DMS114 treated with DMSO at 0.1 percent for 48 hours (cell line): Measurements from ENCODE around the gene MED20.
A peak's percentile ranks its signal among the peaks of the same experiment; 100 is the strongest.

Experiments used
- DNase-seq: peaks from one replicate; lab custom pipeline; 2025; ENCODE audit not compliant: unreplicated experiment; lab: John Stamatoyannopoulos, UW

MED20 gene

DNA sequence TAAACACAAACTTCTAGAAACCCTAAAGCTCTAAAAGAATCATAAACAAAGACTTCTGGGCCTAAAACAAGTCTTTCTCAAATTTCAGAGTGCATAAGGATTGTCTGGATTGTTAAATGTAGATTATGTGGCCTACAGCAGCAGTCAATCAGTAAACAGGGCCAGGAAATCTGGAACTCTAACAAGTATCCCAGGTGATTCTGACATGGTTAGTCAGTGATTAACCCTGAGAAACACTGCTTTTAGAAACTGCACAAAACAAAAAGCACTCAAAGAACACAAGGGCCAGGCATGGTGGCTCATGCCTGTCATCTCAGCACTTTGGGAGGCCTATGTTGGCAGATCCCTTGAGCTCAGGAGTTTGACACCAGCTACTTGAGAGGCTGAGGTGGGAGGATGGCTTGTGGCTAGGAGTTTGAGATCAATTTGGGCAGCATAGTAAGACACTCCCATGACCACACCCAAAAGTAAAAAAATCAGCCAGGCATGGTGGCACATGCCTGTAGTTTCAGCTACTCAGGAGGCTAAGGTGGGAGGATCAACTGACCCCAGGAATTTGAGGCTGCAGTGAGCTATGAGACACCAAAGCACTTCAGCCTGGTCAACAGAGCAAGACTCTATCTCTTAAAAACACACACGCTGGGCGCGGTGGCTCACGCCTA, 5.9 kb downstream of the MED20 start:
- no peak for DNase-seq

DNA sequence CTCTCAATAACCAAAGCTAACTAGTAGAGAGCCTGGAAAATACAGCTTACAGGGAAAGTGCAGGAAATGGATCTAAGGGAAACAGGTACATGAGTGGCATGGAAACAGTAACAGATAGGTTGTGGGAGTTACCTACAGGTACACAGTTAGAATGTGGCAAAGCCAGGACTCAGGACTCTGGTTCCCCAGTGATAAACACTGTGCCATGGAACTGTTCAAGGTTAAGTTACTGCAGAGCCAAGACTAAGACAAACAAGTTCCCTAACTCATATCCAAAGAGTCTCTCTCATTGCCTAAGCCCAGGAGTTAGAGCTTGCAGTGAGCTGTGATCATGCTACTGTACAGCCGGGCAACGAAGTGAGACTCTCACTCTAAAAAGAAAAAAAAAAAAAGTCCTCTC, 6.6 kb downstream of the MED20 start:
- DNase-seq, result no peak

DNA sequence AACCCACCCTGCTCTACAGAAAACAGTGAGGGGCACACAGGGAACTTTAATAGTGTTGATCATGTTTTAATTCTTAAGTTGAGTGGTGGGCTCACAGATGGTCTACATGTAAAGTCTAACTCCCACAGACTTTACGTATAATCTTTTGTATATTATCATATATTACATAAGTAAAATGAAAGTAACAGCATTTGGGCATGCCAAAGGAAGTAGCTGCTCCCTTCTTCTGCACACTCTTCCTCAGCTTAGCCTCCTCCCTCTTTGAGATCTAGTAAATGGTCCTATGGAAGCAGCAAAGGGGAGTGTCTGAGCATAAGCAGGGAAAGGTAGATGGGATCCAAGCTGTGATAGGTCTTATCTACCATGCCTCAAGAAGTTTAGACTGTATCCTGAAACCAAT, 11.2 kb downstream of the MED20 start:
- no peak for DNase-seq

DNA sequence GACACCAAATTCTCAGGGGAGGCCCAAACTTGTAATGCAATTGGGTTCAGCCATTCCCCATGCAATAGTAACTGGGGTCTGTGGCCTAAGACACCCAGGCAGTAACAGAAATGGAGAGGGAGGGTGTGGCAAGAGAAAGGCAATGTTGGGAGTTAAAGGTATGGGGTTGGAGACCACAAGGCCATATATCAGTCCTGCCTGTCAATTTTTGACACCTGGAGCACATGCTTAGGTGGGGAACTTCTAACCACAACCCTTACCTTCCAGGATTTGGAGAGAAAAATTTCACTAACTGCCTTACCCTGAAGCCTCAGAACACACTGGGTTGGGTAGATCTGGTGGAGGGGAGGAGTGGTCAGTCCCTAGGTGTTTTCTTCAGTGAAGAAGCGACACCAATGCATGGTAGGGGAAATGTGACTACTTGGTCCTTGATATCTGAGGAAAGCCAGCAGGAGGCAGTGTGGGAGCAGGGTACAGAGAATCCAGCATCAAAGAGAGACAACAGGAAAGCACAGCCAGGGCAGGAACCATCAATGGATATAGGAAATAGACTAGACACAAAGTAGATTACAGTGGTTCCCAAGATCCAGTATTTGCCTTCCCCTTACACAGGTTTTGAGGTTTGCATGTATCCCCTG, 18.9 kb downstream of the MED20 start:
- no peak for DNase-seq

DNA sequence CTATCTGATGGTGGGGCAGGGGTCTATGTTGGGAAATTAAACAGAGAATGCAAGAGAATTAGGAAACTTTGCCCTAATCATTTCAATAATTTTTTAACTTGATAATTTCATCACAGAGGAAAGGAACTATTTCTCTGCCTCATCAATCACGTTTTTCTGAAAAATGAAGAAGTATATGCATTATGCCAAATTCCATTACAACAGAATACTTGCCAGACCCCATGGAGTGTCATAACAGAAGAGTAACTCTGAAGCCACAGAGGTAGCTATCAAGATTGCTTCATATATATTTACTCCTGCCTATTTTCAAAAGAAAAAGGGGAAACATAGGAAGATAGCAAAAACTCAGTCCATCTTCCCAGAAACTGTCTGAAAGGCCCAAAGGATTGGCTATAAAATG, 20.1 kb downstream of the MED20 start:
- DNase-seq, result no peak

DNA sequence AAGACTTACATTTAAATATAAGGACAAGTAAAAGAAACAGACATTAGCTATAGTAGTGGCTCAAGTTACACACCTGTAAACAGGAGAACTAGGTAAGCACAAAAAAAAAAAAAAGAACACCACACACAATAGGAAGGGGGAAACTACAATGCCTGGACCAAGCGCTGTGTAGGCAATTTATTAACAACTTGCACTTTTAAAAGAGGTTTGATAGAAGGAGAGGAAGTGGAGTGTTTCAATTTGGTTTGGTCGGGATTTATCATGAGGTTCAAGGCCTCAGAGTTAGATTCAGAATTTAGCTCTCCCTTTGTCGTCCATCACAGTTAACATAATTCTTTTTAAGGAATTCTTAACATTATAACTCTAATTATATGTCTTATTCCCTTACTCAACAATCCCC, 24.7 kb downstream of the MED20 start:
- no peak for DNase-seq

DNA sequence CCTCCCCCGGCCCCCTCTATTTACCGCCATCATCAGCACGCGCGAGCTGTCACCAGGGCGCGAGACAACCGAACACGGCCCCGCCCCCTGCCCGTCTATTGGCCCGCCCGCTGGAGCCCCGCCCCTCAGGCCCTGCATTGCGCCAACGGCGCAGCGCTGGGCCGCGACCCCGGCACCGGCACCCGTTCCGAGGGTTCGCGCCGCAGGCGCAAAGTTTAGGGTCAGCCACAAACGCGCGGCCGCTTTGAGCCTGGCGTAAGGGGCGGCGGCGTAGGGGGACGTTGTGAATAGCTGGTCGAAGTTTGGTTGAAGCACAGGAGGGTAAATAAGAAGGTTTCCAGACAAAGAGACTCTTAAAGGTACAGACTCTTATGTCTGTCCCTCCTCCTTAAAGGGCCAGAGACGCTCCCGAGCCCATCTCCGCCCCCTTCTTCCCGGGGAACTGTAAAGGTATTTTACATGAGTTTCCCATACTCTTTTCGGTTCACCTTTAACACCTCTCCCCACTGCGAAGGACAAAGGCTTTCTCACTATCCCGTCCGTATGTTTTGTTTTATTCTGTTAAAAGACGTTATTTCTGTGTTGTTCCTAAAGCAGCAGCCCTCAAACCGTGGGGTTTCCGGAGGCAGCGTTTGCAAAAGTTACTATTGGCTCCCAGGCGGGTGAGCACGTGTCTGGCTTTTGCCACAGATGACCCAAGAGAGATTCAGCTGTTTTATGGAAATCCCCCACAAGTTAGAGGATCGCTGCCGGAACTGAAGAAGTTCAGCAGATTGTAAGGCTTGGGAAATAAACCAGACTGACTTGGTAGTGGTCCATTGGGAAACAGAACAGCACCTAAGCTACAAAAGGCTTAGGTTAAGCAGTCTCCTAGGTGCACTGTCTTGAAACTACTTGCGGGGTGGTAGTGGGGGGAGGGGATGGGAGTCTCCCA, 25.4 kb downstream of the MED20 start, which contains the start of gene USP49:
Gene USP49 (minus strand): TSS at position 76 of the 934 bp plus-strand sequence. CDS start 88,392 bp downstream, outside the sequence.
- peak; percentile 91 for DNase-seq

DNA sequence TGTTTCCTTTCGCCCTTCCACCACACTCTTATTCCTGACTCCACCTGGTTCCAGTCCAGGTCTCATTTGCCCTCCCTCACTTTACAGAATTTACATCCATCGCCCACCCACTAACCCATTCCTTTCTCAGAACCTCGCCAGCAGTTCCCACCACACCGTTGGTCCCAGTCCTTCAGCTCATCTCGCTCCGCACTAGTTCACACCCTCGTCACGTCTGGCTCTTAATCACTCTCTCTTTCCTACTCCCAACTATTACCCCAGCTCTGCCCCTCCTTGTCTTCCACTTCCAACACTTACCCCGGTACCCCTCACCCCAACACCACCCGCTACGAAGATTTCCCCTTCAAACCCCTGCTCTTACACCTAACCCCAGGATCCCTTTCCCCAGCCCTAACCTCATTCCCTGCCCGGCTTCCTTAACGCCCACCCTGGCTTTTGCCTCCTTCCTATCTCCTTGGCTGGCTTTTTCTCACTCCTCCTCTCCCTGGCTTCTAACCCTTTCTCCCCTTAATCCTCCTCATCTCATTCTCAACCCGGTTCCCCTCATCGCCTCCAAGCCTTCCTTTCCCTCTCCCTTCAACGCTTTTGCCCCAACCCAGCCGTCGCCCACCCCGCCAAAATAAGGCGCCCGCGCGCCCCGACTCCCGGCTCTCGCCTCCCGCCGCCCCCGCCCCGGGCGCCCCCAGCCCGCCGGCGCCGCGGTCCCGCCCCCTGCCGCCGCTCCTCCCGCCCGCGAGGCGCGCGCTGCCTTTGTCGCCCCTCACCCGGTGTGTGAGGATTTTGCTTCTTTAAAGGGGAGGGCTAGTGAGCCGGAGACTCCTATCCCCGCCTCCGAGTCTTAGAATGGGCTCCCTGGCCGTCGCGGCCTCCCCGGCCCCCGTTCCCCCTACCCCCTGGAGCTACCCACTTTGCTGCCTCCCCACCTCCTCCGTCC, 26.3 kb downstream of the MED20 start:
- no peak for DNase-seq

DNA sequence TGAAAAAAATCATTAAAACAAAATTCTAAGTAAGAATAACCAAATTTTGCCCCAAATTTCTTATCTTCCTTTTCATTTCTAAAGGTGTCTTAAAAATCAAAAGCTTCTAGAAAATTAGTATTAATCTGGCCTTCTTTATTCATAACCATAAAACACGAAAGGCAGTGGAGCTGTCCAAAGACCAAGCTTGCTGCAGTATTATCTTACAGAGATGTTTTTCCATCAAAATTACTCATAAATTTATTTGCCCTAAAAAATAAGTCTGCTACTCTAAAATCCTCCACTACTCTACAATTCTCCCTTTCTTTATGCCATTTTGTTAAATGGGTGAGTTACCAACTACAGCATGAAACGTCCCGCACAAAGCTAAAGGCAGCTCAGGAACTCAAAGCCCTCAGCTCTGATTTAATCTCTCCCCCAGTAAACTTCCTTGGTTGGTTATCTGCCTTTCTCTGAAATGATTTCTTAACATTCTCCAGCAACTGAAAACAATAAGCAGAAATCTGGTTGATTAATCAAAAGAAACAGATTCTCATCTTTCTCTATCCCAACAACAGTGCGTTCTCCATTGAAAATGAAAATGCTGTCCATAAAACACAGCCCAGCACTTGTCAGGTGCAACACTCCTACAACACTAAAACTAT, 27.9 kb downstream of the MED20 start:
- DNase-seq, result no peak

DNA sequence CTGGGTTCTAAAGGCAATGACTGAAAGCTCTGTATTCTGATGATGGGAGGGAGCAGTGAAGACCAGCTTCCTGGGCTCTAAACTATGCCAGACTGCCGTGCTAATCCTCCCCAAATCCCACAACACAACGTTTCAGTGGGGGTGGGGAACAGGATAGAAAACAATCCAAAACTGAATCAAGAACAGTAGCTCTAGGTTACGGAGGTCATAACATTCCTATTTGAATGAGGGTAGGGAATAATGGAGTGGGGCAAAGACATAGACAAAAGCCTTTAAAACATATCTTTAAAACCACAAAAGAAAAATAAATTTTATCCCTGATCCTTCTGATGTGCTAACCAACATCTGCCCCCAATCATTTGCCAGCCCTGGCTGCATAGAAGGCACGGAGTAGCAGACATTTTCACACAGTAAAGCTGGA, 33.6 kb downstream of the MED20 start:
- no peak for DNase-seq

DNA sequence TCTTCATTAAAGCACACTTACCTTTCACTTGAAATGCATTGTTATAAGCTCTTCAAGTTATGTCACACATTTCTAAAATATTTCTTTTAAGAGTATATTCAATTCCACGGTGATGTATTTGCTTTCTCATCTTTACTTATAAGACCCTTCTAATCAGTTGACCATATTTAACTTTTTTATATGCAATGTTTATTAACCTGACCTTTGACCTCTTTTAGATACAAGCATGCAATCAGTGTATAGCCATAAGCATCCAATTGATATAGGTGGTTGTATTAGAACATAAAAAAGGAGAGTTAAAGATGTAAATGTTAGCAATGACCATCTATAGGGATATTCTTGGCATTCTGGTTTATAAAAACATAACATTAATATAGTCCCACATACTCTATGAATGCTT, 35.0 kb downstream of the MED20 start:
- DNase-seq, result no peak

DNA sequence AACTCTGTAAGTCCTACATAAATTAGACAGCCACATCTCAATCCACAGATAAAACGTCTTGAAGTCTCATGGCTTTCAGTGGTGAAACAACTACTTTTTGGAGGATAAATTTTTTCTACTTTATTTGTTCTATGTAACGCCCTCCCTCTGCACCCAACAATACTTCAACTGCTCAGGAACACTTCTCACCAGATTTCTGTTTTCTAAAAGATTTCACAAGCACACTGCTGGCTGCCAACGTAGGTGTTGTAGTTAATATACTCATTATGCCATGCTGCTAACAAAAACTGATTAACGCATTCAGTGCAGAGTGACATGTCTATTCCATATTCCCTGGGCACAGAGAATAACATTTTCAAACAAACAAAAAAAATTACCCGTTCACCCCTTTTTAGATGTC, 36.0 kb downstream of the MED20 start:
- DNase-seq, result no peak

DNA sequence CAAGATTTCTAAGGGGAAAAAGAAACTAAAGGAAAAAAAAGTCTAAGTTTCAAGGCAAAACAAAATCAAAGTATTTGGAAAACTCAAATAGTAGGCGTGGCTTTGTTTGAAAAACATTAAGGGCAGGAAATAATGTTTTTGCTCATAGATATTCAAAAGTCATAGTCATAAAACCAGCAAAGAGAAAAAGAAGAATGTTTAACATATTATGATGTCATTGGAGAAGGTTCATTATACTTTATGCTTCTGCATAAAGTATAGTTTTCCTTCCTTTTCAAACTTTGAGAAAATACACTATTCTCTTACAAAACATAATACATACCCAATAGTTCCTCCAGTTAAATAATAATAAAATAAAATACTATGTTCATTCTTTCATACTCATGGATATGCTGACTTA, 39.4 kb downstream of the MED20 start:
- DNase-seq, result no peak

DNA sequence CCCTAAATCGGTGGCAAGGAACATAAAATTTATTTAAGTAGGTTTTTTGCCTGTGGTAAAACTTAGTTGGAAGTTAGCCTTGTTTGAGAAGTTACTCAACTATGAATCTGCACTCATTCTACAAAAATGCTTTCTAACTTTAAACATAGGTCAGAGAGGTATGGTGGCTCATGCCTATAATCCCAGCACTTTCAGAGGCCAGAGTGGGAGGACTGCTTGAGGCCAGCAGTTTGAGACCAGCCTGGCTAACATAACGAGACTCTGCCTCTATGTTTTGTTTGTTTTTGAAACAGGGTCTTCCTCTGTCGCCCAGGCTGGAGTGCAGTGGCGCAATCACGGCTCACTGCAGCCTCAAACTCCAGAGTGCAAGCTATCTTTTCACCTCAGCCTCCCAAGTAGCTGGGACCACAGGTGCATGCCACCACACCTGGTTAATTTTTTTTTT, 42.0 kb downstream of the MED20 start:
- no peak for DNase-seq

DNA sequence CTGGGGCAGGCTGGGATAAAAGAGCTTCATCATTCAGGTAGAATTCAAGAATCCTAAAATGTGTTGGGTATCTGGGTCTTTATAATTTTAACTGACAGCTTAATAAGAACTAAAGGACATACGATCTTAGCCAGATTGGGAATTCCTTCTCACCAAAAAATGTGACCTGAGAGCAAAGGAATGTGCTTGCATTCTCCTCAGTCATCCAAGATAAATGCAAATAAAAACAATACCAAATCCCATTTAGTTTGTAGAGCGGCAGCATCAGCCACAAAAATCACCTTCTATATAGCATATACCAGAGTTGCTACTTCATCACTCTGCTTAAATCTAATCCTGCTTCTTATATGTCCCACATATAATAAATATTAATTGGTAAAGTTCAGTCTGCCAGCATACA, 42.7 kb downstream of the MED20 start:
- DNase-seq, result no peak

DNA sequence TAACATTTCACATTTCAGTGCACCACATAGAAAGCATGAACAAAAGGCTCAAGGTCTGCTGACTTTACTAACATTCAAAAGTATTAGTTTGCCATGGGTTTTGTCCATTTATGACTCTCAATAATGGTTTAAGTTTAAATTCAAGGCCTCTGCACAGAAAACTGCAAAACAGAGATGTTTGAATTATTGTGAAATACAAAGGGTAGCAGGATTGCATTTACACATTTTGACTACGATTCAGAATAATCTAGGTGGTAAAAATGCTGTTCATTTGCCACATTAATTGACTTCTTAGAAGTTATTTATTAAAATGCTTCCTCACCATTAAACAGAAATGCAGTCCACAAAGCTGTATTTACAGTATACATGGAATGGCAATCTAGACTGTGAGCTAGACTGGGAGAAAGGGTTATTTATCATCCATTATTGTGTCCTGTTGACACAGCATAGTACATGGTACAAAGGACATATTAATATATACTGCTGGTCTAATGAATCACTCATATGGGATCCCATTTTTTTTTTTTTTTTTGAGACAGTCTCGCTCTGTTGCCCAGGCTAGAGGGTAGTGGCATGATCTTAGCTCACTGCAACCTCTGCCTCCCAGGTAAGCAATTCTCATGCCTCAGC, 43.8 kb downstream of the MED20 start:
- DNase-seq, result no peak

DNA sequence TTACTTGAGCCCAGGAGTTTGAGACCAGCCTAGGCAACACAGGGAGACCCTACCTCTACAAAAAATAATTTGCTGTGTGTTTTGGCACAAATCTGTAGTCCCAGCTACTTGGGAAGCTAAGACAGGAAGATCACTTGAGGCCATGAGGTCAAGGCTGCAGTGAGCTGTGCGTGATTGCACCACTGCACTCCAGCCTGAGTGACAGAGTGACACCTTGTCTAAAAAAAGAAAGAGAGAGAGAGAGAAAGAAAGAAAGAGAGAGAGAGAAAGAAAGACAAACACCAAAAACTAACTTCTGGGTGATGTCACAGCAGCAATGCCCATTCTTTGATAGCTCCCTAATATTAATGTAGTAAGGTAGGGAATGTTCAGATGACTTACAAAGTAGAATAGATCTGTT, 46.2 kb downstream of the MED20 start:
- DNase-seq, result no peak

DNA sequence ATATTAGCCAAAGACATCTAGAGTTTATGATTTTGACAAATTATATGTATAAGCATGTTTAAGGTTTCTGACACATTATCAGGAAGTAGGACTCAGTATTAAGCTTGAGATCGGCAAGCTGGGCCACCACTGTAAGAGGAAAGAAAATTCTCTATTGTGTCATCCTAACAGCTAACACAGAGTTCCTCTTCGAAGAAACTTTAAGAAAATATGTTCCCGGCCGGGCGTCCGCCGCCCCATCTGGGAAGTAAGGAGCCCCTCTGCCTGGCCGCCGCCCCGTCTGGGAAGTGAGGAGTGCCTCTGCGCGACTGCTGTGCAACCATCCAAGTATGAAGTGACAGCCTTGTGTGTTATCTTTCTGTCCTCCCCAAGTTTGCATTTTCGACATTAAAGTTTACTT, 48.8 kb downstream of the MED20 start:
- no peak for DNase-seq

DNA sequence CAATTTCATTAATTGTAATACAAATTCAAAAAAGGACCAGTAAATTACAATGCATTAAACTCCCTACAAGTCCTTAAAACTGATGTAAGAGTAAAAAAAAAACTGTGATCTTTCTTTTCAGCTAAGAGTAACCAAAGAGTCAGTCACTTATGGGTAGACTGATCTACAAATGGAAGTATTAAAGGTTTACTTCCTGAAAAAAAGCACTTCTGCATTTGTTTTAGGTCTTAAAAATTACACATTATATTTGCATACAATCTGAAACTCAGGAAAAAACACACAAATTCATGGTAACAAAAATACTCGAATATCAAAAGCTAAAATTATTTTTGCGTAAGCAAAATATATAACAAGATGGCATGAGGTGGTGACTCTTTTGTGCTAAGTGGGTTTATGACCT, 49.2 kb downstream of the MED20 start:
- DNase-seq, result no peak

DNA sequence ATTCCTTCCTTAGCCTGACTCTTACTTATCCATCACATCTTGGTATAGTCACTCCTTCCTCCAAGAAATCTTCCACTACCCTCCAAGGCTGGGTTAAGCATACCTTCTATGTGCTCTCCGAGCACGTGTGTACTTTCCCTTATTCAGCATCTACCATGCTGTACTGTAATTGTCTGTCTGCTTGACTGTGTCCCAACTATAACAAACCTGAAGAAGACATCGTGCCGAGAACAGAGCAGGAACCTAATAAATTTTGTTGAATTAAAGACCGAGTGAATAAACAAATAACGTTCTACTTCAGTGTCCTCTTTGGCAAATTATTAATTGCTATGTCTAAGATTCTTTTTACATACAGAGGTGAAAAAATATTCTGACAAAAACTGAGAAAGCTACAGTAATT, 61.6 kb downstream of the MED20 start:
- no peak for DNase-seq
